Neural crest cell (in vitro differentiated cells): ENCODE results near the gene DNASE2. TPM values are rescaled to one million over a fixed set of nuclear protein-coding genes. Genes with fewer than 3 reads are reported as not detected.
A peak's percentile ranks its signal among the peaks of the same experiment; 100 is the strongest.
"Not testable (repeated sequence)": the region's sequence is repeated elsewhere in the genome, so short reads cannot be mapped to it uniquely, and the experiment has no call there.

Source experiments
- DNase-seq: peaks from one replicate; pipeline ENCODE4 v3.0.0; 2021; ENCODE audit warnings: low read depth, mixed read lengths, low spot score
- H3K27ac Mint-ChIP-seq: one replicate; pipeline ENCODE4 v1.8.0; 2021; ENCODE audit warnings: mild to moderate bottlenecking, mixed read lengths; ENCODE audit not compliant: unreplicated experiment
- H3K27me3 Mint-ChIP-seq: 2 replicates; pipeline ENCODE4 v1.8.0; 2021; ENCODE audit warnings: low read depth, mild to moderate bottlenecking, mixed read lengths
- H3K36me3 Mint-ChIP-seq: 2 replicates; pipeline ENCODE4 v1.8.0; 2021; ENCODE audit warnings: low read depth, mild to moderate bottlenecking, mixed read lengths
- H3K4me1 Mint-ChIP-seq: 2 replicates; pipeline ENCODE4 v1.8.0; 2021; ENCODE audit warnings: mixed read lengths
- H3K4me3 Mint-ChIP-seq: one replicate; pipeline ENCODE4 v1.8.0; 2021; ENCODE audit warnings: mild to moderate bottlenecking, mixed read lengths
- H3K9me3 Mint-ChIP-seq: 2 replicates; pipeline ENCODE4 v1.8.0; 2021; ENCODE audit warnings: mixed read lengths
- CTCF ChIP-seq: fragments of 200-600 bp; sonication (generic); conservative IDR thresholded peaks from 2 replicates; pipeline ENCODE4 v1.5.0; 2021; ENCODE audit warnings: antibody characterized with exemption, mild to moderate bottlenecking
- total RNA-seq: library from RNA; stranded (reverse); gene quantifications from 2 replicates; pipeline ENCODE4 v1.2.1, GENCODE V29; 2021

The DNASE2 gene
- total RNA-seq, 1 donor from 2014 or later = 11.2 TPM

GRCh38 chr19:12899891-12900518, 18.8 kb upstream of the DNASE2 start:
- H3K9me3 Mint-ChIP-seq = no peaks in the 10 kb centered on the region
- no peaks in the 10 kb centered on the region for H3K27me3 Mint-ChIP-seq
- DNase-seq = no peak
- no peak for TF ChIP-seq CTCF
- no peaks in the 10 kb centered on the region for H3K4me1 Mint-ChIP-seq
- H3K36me3 Mint-ChIP-seq = no peaks in the 10 kb centered on the region
- H3K4me3 Mint-ChIP-seq = no peak overlapping the region
- no peak overlapping the region for H3K27ac Mint-ChIP-seq

GRCh38 chr19:12896460-12896859, 15.2 kb upstream of the DNASE2 start:
- Mint-ChIP-seq H3K27ac (no peak overlapping the region), H3K9me3 (no peaks in the 10 kb centered on the region), H3K27me3 (no peaks in the 10 kb centered on the region), H3K4me1 (peaks cover 8% of the 10 kb centered on the region), H3K36me3 (no peaks in the 10 kb centered on the region), H3K4me3 (no peak overlapping the region)
- no peak for TF ChIP-seq CTCF
- no peak for DNase-seq

- peak overlapping the region; percentile 80 for H3K4me3 Mint-ChIP-seq
- H3K27me3 Mint-ChIP-seq = peaks cover 8% of the 10 kb centered on the region
- no peak for DNase-seq
- no peaks in the 10 kb centered on the region for H3K9me3 Mint-ChIP-seq
- H3K36me3 Mint-ChIP-seq = no peaks in the 10 kb centered on the region
- peak overlapping the region; percentile 71 for H3K27ac Mint-ChIP-seq
- no peak for TF ChIP-seq CTCF
- peaks cover 20% of the 10 kb centered on the region for H3K4me1 Mint-ChIP-seq
These were observed 12.3 kb upstream of the DNASE2 start for GRCh38 chr19:12893582-12893981.

DNA sequence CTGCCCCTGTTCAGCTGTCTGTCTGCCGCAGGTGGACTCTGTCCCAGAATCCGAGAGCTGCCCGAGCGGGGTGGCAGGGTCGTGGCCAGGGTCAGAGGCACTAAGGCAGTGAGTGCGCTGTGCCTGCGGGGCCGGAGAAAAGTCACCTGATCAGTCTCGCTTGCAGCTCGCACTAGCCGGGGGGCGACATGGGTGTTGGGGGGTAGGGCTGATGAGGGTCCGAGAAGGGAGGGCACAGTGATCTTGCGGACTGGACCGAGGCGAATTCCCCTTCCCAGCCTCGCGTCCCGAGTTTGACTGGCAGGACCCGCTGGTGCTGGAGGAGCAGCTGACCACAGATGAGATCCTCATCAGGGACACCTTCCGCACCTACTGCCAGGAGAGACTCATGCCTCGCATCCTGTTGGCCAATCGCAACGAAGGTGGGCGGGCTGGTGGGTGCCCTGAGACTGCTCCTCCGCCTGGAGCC, 10.3 kb upstream of the DNASE2 start:
- Mint-ChIP-seq H3K27me3 (peaks cover 28% of the 10 kb centered on the region), H3K4me3 (peak overlapping the region; percentile 96), H3K36me3 (no peaks in the 10 kb centered on the region), H3K9me3 (no peaks in the 10 kb centered on the region), H3K27ac (no peak overlapping the region), H3K4me1 (peaks cover 21% of the 10 kb centered on the region)
- no peak for TF ChIP-seq CTCF
- DNase-seq = no peak

- peaks cover 25% of the 10 kb centered on the region for H3K4me1 Mint-ChIP-seq
- H3K4me3 Mint-ChIP-seq = peak within 1 kb of the TSS; percentile 96
- peak within 1 kb of the TSS; percentile 100 for H3K27ac Mint-ChIP-seq
- H3K9me3 Mint-ChIP-seq = no peaks in the 10 kb centered on the region
- TF ChIP-seq CTCF = no peak
- peaks cover 34% of the 10 kb centered on the region for H3K27me3 Mint-ChIP-seq
- no peaks in the 10 kb centered on the region for H3K36me3 Mint-ChIP-seq
- DNase-seq = peak; percentile 87
These were observed 9.7 kb upstream of the DNASE2 start, which contains the start of gene GCDH for GRCh38 chr19:12890787-12891552. Gene GCDH (plus strand): TSS chr19:12891160. CDS start chr19:12891305, 145 bp downstream.

GRCh38 chr19:12890299-12890786, 9.1 kb upstream of the DNASE2 start:
- H3K9me3 Mint-ChIP-seq, H3K36me3 Mint-ChIP-seq, DNase-seq: not testable (repeated sequence)
- Mint-ChIP-seq H3K4me3 (peak overlapping the region; percentile 96), H3K27me3 (peaks cover 36% of the 10 kb centered on the region), H3K27ac (peak overlapping the region; percentile 100), H3K4me1 (peaks cover 25% of the 10 kb centered on the region)
